ENCODE results near the gene MARCHF9.

The MARCHF9 gene

DNA sequence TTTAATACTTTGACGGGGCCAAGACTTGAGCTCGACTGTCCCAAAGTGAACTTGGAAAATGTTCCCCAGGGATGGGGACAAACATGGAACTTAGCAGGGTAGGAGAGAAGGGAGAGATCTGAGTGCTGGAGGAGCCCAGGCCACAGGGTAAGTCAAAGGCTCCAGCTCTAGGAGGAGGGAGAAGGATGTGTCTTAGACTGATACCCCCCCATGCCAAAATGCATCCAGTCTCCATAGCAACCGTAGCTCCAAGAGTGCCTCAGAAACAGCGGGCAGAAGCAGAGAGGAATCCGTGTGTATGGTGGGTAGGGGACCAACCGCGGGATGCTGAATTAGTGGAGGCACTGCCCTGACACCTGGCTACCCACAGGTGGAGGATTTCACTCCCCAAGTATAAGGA lies 15.5 kb upstream of the MARCHF9 start:
- no peak for DNase-seq

DNA sequence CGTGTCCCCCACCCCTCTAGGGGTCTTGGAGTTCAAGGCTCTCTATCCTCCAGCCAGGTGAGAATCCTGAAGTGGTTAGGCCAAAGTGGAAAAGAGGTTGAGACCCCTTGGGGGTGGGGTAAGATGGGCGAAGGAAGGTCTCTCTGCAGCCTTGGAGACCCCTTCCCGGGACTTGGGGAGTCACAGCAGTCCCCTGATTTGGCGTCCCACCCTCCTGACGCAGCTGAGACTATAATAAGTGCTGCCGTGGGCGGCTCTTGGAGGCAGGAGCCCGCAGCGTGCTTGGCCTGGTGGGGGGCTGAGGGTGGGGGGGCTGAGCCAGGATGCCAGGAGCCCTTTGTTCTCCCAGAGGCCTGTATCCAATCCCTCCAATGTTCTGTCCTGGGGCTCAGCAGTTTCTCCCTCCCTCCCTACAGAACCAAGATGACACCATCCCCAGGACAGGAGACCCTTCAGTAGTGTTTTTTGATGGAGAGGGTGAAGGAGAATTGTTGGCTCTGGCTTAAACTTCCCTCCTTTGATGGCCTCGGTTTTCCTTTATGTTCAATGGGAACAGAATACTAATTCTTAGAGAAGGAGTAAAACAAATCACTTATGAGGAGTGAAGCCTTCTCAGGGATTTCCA lies 14.9 kb upstream of the MARCHF9 start:
- no peak for DNase-seq

DNA sequence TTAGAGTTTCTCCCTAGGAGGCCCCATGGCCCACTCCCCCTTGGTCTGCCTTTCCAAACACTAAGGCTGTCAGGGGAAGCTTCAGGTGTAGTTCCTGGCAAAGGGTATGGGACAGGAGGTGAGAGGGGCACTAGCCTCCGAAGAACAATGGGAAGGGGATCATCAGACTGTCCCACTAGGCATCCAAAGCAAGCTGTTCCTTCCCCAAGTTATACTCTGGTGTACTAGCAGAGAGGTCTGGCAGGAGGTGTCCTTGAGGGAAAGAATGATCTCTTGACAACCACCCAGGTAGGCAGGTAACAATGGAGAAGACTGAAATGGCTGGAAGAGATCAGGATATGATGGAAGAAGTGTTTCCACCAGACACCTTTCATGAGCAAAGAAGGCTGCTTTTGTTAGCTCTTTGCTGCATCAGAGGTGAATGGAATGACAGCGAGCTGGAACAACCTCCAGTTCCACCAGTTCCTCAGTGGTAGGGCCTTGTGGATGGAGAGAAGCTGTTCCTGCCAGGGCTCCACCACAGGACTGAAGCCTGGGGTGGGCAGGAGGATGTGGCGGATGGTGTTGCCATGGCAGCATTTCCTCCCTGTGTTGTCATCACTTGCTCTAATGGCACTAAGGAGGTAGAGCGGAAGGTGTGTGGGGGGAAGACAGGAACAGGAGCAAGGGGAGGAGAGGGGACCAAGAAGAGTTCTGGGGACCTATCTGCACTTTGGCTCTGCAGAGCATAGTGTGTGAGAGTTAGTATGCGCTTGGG lies 14.1 kb upstream of the MARCHF9 start:
- DNase-seq = no peak

DNA sequence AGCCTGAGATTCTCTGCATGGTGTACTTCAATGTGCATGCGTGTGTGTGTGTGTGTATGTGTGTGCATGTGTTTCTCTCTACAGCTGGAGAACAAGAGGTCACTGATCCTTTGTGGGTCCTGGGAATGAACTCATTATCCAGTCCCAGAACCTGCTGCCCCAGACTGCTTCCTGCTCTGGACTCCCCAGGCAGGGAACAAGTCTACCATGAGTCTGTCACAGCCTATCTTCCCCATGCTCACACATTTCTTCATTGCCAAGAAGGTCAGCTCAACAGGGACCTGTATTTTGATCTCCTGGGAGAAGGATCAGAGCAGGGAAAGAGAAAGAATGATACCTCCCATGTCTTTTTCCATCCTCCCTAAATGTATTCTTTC lies 13.5 kb upstream of the MARCHF9 start:
- no peak for DNase-seq

DNA sequence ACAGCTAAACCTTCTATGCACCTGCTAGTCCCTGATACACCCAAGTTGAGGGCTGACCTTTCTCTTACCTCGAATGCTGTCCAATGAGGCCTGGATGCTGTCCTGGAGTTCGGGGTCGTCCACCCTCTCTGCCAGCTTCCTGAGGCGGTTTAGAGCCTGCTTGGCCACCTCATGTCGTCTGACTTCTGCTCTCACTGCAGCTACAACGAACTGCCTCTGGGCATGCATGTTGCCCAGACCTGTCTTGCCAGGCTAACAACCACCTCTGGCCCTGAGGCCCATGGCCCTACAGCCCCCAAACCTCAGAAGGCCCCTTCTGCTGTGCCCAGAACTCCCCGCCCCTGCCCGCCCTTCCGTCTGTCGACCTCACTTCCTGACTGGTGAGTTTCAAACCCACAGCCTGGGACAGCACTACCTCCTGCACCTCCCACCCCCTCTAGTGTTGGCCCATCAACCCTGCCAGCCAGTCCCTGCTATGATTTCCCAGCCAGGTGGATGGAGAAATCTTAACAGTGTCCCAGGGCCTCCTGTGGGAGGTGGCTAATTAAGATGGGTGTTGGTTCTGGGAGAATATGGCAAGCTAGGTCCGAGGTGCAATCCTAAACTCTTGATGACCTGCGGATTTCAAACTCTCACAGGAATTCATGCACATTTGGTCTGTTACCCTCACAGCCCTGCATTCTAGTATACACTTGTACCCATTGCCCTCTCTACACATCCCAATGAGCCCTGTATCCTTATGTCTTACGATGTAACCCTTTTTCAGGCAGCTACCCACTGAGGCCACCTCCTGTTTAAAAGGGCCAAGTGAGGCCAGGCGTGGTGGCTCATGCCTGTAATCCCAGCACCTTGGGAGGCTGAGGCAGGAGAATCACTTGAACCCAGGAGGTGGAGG lies 12.8 kb upstream of the MARCHF9 start:
- no peak for DNase-seq

DNA sequence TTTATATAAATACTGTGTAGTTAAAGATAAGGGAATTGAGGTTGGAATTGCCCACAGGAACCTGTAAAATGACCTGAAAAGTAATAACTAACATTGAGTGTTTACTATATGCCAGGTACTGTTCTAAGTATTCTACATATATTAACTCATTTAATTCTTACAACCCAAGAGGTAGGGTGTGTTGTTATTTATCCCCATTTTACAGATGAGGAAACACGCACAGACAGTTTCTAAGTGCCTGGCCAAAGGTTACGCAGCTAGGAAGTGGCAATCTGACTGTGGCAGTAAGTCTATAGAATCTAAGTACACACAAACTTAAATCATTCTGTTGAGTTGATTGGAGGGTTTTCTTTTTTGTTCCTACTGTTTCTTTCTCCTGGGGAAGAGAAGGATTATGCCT lies 11.1 kb upstream of the MARCHF9 start:
- no peak for DNase-seq

- peak; percentile 59 for DNase-seq
These were observed 10.6 kb upstream of the MARCHF9 start for GRCh38 chr12:57744194-57744776.

DNA sequence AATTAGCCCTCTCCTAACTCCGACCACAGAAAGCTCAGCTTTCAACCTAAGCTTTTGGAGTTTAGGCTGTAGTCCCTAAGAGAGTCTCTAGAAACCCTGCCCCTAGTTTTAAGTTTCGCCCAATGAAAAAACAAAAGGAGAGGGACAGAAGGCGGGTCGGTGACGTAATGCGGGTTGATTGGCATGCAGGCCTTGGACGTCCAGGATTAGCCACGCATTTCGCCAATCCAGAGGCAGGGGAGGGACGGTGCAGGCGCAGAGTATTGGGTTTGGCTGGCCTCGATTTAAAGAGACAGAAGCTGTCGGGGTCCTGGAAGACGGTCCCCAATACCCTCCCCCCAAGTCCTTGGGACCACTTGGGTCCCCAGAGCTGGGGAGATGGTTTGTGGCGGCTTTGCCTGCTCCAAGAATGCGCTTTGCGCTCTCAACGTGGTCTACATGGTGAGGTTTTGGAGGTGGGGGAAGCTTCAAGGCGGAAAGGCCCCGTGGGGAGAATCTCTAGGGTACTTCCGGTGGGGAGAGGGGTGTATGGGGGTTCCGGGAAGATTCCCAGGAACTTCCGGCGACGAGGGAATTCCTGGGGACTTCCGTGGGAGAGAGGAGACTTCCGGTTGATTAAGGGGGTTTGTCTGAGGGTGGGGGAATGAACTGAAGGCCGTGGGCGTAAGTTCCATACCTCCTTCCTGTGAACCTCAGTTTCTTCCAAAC lies 10.0 kb upstream of the MARCHF9 start, which contains the start of gene TSPAN31:
Gene TSPAN31, plus strand, starts transcription at position 263 of the 708 bp plus-strand sequence. Its CDS starts 116 bp downstream, at position 379.
- peak; percentile 94 for DNase-seq

DNA sequence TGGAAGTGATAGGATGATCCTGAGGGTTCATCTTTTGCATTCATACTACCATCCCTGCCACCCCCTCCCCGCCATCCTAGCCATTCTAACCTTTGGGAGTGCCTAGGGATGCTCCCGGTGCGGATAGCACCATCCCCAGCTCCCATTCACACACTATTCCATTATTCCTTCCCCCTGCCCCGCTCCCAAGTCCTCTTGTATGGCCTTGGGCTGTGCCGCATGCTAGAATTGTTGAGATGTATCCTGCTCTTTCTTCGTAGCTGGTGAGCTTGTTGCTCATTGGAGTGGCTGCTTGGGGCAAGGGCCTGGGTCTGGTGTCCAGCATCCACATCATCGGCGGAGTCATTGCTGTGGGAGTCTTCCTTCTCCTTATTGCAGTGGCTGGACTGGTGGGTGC lies 9.4 kb upstream of the MARCHF9 start:
- DNase-seq = no peak

GRCh38 chr12:57746025-57746424 lies 8.9 kb upstream of the MARCHF9 start:
- no peak for DNase-seq

- DNase-seq = no peak
These were observed 5.8 kb upstream of the MARCHF9 start for GRCh38 chr12:57749061-57749460.

GRCh38 chr12:57750561-57751431 lies 4.1 kb upstream of the MARCHF9 start:
- no peak for DNase-seq

GRCh38 chr12:57751432-57751787 lies 3.5 kb upstream of the MARCHF9 start:
- DNase-seq = no peak

DNA sequence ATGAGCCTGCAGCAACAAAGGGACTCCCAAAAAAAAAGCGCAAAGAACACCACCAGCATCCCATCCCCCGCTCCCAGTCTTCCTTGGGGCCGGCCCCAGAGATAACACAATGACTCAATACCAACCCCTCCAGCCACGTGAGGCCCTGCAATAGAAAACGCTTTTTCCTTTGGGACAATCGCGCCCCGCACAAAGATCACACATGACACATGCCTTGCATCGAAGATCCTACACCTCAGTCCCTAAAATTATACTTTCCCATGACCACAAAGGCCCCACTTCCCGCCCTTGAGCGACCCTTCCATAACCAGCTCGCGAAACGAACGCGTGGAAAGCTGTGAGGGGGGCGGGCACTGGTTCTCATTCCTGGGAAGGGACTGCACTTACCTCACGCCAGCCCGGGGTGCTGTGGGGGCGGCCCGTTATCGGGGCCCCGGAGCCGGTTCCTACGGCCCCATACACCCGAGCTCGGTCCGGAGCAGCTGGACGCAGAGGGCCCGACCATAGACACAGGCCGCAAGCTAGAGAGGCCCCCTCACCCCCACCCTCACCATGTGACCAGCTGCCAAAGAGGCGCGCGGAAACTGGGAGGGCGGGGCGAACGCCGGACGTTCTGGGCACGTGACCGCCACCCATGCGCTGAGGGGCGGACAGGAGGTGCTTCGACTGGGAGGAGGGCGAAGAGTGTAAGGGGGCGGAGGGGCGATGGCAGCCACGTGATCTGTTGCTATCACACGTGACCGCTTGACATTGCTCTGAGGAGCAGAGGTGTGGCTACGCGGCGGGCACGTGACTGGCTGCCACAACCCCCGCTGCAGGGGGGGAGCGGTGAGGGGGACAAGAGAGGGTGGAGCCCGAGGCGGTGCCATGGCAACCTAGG lies 2.9 kb upstream of the MARCHF9 start, which contains the start of gene CDK4:
Gene CDK4, minus strand, starts transcription at position 523 of the 880 bp plus-strand sequence. CDS start 593 bp downstream, outside the sequence.
- peak; percentile 98 for DNase-seq

DNA sequence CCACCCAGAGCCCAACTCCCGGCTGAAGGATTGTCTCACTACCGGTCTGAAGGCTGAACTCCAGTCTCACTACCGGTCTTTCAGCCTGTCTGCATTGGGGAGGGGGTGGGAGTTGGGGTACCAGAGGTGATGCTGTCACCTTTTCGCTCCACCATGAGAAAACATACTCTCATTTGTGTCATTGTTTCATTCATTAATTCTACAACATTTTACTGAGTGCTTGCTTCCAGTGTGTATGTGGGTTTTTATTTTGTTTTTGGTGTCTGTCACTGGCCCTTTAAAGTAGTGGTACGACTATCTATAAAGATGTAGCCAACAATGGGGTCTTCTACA lies 2.3 kb upstream of the MARCHF9 start:
- no peak for DNase-seq

- DNase-seq = no peak
These were observed 1.1 kb upstream of the MARCHF9 start for GRCh38 chr12:57753756-57754337.

DNA sequence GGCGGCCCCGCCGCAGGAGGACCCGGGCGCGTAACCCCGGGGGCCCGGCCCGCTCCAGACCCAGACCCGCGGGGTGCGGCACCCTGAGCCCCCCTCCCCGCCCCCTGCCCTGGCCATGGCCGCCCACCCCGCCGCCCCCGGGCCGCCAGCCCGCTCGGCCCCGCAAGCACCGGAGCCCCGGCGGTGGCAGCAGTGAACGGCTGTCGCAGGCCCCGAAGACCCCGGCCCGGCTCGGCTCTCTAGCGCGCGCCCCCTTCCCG lies 221 bp downstream of the MARCHF9 start:
- DNase-seq = no peak

DNA sequence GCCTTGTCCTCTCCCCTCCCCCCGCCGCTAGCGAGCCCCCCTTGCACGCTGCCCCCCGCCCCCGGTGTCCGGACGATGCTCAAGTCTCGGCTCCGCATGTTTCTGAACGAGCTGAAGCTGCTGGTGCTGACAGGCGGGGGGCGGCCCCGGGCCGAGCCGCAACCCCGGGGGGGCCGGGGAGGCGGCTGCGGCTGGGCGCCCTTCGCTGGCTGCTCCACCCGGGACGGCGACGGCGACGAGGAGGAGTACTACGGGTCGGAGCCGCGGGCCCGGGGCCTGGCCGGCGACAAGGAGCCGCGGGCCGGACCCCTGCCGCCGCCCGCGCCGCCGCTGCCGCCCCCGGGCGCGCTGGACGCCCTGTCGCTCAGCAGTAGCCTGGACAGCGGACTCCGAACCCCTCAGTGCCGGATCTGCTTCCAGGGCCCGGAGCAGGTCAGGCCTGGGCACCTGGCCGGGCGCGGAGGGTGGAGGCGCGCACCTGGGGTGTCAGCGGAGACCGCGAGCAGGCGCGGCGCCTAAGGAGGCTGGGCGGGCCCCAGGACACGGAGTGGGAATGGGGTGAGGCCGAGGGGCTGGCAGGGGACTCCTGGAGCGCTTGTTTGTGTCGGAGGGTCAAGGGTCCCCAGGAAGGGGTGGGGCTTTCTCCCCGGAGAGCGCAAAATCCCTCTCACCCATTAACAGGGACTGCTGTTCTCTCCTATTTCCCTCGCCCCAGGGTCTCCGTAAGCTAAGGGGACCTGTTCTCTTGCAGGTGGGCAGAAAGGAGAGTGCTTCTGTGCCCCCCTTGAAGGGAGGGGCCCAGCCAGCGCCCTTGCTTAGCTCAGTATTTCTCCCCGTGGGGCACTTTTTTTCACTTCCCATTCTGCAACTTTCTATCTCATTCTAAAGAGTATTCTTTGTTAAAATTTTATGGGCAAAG lies 810 bp downstream of the MARCHF9 start:
- no peak for DNase-seq
